ENCODE data around the gene TSPAN9.

Gene TSPAN9

DNA sequence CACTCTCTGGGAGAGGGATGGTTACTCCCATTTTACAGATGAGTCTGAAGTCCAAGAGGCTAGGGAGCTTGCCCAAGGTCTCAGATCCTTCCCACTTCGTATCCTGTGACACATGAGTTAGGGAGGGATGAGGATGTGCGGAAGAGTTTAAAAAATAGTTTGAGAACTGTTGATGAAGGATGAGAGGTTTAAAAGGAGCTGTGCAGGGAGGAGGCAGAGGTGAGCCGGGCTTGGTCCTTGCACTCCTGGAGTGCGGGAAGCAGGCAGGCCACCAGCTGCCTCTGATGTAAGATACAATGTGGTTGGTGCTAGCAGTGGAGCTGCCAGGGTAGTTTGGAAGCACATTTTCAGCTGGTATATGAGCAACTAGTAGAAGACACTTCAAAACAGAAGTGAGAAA is 46.5 kb downstream of the TSPAN9 start:
- peak; percentile 41 for DNase-seq (ENCODE audit: insufficient read length, low spot score)
- TF ChIP-seq POLR2A (IDR thresholded peaks at IDR 0.05; ENCODE audit: low read depth, low read length): no peak
- FAIRE-seq: no peak

DNA sequence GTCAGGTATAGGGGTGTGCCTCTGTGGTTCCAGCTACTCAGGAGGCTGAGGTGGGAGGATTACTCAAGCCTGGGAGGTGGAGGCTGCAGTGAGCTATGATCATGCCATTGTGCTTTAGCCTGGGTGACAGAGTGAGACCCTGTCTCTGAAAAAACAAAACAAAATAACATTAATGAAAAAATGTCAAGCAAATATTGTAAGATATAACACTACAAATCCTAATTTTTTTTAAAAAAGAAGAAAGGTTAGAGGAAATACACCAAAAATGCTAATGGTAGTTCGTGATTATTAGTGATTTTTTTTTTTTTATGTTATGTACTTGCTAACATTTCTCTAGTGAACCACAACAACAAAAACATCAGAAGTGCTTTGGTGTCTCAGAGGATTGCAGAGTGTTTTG is 47.7 kb downstream of the TSPAN9 start:
- no peak for FAIRE-seq
- TF ChIP-seq POLR2A (IDR thresholded peaks at IDR 0.05; ENCODE audit: low read depth, low read length): no peak
- DNase-seq (ENCODE audit: insufficient read length, low spot score): no peak

DNA sequence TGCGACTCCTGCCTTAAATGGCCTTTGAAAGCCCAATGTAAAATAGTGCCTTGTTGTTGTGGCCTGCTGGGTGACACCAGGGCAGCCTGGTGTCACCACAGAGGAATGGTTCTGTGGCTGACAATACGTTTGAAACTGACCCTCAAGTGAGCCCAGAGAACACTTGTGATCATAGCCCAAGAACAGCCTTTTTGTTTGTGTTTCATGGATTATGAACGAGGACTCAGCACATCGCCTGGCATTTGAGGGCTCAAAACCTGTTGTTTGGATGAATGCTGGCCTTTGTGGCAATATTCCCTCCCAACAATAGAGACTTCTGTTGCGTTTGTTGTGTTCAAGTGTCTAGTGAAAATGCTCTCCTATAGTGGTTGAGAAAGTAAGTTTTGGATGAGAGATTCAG is 48.5 kb downstream of the TSPAN9 start:
- TF ChIP-seq POLR2A (IDR thresholded peaks at IDR 0.05; ENCODE audit: low read depth, low read length): no peak
- FAIRE-seq: no peak

DNA sequence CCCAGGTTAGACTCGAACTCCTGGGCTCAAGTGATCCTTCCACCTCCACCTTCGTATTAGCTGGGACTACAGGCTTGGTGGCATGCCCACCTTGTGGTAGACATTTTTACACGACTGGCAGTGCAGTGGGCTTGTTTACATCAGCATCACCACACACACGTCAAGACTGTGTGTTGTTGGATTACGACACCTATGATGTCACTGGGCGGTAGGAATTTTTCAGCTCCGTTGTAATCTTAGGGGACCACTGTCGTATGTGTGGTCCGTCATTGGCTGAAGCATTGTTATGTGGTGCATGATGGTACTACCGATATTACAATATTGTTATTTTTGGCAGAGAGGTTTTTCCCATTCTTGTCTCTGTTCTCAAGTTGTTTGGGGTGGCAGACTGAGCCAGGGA is 50.7 kb downstream of the TSPAN9 start:
- DNase-seq (ENCODE audit: insufficient read length, low spot score) (no peak), FAIRE-seq (no peak)
- TF ChIP-seq POLR2A (IDR thresholded peaks at IDR 0.05; ENCODE audit: low read depth, low read length): no peak

More for the DNA sequence above, 48.5 kb downstream of the TSPAN9 start:
- no peak for DNase-seq (ENCODE audit: insufficient read length, low spot score)

DNA sequence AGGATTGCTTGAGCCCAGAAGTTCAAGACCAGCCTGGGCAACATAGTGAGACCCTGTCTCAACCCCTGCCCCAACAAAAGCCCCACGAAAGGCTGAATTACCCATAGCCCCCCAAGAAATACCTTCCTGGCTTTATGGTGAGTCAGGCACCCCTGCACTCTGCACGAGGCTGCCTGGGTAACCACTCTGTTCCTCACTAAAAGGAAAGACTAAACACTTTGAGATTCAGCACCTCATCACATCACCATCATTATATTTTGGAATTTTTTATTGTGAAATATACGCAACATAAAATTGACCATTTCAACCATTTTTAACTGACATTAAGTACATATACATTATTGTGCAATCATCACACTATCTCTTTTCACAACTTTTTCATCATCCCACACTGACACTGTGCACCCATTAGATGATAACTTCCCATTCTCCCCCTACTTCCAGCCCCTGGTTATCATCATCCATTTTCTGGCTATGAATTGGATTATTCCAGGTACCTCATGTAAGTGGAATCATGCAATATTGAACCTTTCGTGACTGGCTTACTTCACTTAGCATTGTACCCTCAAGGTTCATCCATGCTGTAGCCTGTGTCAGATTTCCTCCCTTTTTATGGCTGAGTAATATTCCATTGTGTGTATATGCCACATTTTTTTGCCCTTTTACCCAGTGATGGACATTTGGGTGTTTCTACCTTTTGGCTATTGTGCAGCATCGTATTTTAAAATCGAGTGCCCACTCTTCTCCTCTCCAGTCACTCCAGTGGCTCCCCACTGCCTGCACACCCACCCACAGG is 51.5 kb downstream of the TSPAN9 start:
- FAIRE-seq (no peak), DNase-seq (ENCODE audit: insufficient read length, low spot score) (no peak)
- no peak for TF ChIP-seq POLR2A (IDR thresholded peaks at IDR 0.05; ENCODE audit: low read depth, low read length)

DNA sequence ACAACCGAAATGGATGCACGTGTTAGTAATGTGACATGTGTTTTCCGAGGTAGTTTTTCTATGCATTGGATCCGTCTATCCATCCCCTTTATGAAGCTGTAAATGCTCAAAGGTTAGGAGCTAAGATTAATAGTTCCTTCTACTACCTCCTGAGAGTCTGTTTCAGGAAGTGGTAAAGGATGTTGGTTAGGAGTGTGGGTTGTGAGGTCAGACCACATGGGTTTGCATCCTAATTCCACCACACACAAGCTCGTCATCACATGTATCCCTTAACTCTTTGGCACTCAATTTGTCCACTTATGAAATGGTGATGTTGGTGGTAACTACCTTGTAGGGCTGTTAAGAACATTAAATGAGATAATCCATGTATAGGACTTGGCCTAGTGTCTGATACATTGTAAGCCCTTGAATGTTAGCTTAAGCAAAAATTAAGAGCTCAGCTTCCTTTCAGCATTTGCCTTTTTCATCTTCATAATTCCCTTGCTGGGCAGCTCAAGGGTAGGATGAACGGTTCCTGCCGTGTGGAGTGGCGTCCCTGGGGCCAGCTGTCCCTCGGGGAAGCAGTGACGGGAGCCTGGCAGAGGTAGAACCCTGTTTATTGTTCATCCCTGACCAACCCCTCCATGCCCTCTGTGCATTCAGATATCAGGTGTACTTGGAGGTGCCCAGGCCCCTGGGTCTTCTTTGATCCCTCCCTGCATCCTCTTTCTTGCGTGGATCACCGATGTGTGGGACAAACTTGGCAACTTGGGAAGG is 52.3 kb downstream of the TSPAN9 start:
- FAIRE-seq: peak; percentile 52
- no peak for DNase-seq (ENCODE audit: insufficient read length, low spot score)
- no peak for TF ChIP-seq POLR2A (IDR thresholded peaks at IDR 0.05; ENCODE audit: low read depth, low read length)

DNA sequence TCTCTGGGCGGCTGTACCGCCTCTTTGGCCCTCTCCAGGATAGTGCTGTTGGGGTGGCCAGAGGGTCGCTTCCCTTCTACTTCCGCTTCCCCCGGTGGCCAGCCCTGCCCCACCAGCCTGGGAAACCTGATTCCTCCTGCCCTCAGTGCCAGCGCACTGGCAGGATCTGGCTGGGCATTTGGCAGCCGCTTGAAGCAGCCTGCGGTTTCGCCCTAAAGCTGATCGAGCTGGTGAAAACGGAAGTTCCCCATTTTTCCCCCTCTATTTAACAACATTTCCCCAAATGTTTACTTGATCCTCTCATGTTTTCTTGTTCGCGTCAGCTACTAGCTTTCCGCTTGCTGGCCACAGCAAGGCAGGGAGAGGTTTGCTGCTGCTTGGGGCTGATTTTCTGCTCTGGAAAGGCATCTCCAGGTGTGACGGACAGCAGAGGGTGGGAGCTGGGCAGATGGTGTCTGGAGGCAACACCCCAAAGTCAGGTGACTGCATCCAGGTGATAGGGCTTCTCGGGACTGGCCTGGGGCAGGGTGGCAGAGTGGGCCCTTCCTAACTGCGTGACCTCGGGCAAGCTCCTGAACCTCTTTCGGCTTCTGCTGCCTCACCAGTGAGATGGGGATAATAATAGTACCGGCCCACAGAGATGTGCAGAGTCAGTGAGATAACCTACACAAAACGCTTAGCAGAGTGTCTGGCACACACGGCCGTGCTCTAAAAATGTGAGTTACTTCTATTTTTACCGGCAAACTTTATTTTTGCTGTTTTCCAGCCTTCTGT is 53.1 kb downstream of the TSPAN9 start:
- DNase-seq (ENCODE audit: insufficient read length, low spot score): no peak
- TF ChIP-seq POLR2A (IDR thresholded peaks at IDR 0.05; ENCODE audit: low read depth, low read length): no peak
- no peak for FAIRE-seq

DNA sequence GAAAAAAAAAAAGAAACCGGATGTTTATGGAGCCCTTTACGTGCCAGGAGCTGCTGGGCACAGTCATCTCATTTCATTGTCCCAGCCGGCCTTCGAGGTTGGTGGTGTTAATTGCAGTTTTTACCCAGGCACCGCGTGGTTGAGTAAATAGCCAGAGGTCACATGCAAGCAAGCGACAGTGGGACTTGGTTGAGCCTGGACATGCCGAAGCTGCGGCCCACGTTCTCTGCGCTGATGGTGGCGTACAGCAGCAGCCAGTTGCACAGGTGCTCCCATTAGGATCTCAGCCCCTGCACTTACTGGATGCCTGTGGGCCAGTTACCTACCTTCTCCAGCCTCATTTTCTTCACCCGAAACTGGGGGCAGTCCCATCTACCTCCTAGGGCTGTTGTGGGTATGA is 54.0 kb downstream of the TSPAN9 start:
- no peak for TF ChIP-seq POLR2A (IDR thresholded peaks at IDR 0.05; ENCODE audit: low read depth, low read length)
- DNase-seq (ENCODE audit: insufficient read length, low spot score) (no peak), FAIRE-seq (no peak)

DNA sequence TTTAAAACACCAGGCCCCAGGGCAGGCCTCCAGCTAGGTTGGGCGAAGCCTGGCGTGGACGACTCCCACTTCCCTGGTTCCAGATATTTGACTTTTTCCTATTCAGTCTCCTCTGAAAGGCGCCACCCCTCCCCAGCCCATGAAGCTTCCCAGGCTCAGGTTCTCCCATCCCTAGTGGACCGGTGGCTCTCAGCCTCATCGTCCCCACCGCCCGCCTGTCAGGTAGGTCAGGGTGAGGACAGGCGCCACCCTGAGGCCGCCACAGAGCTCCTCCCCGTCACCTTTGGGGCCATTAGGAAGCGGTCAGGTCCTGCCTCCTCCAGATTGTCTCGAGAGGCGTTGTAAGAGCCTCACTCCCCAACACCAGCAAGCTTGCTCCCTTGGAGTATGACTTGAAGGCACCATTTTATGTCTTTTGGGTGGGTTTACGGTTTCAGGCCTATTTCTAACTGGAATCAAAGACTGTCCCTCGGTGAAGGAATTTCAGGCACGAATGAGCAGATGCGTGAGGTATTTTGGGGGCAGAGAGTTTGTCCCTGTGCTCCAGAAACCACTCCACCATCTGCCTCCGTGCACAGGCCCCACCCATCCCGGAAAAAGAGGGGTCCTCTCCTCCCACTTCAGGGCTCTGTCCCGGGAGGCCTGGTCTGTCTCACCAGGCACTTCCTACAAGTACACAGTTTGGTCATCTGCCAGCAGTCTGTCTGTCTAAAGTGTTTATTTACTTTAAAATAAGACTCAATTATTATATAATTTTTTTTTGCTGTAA is 55.6 kb downstream of the TSPAN9 start:
- FAIRE-seq: no peak
- no peak for DNase-seq (ENCODE audit: insufficient read length, low spot score)
- no peak for TF ChIP-seq POLR2A (IDR thresholded peaks at IDR 0.05; ENCODE audit: low read depth, low read length)

DNA sequence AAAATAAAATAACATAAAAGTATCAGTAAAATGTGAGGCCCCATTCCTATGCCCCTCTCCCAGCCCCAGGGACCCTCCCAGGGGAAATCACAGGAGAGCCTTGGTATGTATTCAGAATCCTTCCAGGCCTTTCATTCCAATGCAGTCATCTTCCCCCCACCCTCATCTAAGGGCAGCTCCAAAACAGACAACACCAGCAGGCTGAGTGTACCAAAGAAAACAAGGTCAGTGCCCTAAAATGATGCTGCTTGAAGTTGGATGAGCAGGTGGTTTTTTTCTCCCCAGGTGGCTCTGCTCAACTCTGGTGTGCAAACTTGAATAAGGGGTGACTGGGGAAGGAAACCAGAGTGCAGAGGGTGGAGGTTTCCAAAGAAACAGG is 56.2 kb downstream of the TSPAN9 start:
- TF ChIP-seq POLR2A (IDR thresholded peaks at IDR 0.05; ENCODE audit: low read depth, low read length): no peak
- FAIRE-seq: no peak
- DNase-seq (ENCODE audit: insufficient read length, low spot score): no peak

DNA sequence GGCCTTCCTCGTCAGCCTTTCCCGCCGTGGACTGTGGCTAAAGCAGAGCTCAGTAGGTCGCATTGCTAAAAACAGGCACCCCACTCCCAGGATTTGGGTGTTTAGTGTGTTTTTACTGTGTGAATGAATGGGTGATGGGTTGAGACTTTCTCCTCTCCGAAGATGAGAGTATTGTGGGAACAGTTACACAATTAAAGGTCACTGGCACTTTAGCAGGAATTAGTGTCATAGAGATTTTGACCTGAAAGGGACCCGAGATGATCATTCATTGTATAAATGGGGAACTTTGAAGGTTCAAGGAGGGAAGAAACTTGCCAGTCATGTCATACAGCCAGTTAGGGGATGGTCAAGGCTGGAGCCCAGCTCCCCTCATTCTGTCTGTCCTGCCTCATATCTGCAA is 56.9 kb downstream of the TSPAN9 start:
- FAIRE-seq (no peak), DNase-seq (ENCODE audit: insufficient read length, low spot score) (no peak)
- no peak for TF ChIP-seq POLR2A (IDR thresholded peaks at IDR 0.05; ENCODE audit: low read depth, low read length)

DNA sequence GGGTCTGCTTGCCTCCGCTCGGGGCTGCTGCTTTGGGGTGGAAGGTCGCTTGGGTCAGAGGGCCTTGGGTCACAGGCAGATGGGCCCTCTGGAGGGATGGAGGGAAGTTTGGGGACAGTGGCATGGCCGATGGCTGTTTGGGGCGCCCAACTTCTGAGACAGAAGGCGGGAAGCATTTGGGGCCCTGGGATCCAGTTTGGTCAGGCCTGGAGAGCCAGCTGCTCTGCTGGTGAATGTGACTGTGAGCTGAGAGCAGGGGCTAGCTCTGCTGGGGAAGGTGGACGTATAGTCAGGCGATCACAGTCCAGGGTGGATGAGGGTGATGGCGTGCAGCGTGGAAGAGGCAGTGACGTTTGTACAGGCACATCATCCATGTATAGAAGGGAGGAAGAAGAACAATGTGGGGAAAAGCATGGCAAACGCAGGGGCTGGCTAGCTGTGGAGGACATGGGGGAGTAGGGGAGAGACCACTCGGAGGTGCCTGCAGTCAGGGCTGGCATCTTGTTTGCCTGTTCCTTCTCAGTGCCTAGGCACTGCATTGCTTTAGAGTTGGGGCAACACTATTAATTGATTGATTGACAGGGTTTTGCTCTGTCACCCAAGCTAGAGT is 57.5 kb downstream of the TSPAN9 start:
- FAIRE-seq (no peak), DNase-seq (ENCODE audit: insufficient read length, low spot score) (no peak)
- TF ChIP-seq POLR2A (IDR thresholded peaks at IDR 0.05; ENCODE audit: low read depth, low read length): no peak

Measured in H54 (cell line).